ENCODE data around the gene DNPH1. TPM values are rescaled to one million over a fixed set of nuclear protein-coding genes. Genes with fewer than 3 reads are reported as not detected.

The DNPH1 gene
- total RNA-seq, 4 donors from 2014 or later: 57.0 to 88.1 (median 74.7) TPM

DNA sequence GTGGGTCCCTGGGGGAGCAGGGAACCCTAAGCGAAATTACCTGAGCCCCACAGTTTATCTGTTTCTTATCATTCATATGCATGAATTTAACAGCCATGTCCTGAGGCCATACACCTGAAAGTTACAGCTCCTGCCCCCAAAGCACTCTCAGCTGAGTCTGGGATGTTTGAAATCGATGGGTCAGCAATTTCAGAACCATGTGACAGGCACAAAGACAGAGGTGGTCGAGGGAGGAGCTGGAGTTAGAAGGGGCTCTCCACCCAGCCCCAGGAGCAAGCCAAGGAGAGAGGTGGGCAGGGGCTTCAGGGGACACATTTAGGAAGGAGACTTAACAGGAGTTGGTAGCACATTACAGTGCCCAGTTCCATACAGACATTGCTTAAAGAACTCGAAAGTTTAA lies 28.9 kb upstream of the DNPH1 start:
- DNase-seq (ENCODE audit: low spot score) (no peak), ATAC-seq (ENCODE audit: low FRiP score) (no peak)
- TF ChIP-seq, protein P1, sequence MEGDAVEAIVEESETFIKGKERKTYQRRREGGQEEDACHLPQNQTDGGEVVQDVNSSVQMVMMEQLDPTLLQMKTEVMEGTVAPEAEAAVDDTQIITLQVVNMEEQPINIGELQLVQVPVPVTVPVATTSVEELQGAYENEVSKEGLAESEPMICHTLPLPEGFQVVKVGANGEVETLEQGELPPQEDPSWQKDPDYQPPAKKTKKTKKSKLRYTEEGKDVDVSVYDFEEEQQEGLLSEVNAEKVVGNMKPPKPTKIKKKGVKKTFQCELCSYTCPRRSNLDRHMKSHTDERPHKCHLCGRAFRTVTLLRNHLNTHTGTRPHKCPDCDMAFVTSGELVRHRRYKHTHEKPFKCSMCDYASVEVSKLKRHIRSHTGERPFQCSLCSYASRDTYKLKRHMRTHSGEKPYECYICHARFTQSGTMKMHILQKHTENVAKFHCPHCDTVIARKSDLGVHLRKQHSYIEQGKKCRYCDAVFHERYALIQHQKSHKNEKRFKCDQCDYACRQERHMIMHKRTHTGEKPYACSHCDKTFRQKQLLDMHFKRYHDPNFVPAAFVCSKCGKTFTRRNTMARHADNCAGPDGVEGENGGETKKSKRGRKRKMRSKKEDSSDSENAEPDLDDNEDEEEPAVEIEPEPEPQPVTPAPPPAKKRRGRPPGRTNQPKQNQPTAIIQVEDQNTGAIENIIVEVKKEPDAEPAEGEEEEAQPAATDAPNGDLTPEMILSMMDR (IDR thresholded peaks at IDR 0.05): no peak

DNA sequence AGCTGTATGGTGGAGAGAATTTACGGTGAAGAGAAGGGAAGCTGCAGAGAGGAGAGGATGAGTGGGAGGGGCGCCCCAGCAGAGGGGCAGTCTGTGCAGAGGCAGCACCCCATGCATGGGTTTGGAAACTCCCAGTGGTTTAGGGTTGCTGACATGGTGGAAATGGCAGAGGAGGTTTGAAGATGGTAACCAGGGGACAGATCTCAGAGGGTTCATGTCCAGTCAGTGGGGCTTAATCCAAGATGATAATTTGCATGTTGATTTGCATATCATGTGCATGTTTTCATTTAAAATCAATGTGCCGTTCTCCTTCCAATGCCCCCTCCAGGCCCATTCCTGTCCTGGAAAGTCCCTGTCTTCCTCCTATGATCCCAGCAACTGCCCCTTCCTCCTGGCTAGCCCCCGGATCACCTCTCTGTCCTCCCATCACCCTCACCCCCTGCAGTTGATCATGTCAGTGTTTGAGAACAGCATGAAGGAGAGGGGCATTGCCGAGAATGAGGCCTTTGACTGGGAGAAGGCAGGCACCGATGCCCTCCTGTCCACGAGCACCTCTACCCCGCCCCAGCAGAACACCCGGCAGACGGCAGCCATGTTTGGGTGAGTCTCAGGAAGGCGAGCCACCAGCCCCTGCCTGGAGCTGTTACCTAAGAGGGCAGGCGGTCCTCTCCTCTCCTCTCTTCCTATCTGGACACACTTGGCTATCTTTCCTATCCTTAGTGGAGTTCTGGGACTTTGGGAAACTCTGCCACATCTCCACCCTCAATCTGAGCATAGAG lies 28.3 kb upstream of the DNPH1 start:
- ATAC-seq (ENCODE audit: low FRiP score): no peak
- TF ChIP-seq, protein P1 (IDR thresholded peaks at IDR 0.05): no peak
- DNase-seq (ENCODE audit: low spot score): no peak

DNA sequence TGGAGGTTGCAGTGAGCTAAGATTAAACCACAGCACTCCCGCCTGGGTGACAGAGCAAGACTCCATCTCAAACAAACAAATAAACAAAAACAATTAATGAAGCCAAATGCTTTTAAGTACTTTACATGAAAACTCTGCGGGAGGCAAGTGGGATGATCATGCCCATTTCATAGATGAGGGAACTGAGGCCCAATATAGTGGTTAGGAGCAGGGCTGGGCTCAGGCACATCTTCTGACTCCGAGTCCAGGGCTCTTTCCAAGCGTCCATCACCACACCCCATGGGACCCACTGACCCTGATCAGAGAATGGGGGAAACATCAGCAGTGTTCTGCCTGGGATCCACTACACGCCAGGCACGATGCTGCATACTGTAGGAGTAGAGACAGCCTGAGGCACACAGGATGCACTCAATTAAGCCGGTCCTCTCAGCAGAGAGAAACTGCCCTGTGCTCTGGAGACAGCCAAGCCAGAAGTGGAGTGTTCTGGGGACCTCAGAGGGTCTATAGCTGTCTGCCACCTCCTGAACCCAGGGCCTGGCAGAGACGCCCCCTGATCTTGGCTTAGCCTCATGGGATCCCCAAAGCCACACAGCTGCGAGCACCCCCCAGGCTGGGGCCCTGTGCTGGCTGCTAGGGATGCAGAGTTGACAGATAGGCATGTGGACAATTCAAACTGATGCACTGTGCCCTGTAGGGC lies 27.5 kb upstream of the DNPH1 start:
- TF ChIP-seq, protein P1 (IDR thresholded peaks at IDR 0.05): no peak
- no peak for DNase-seq (ENCODE audit: low spot score)
- ATAC-seq (ENCODE audit: low FRiP score): no peak

DNA sequence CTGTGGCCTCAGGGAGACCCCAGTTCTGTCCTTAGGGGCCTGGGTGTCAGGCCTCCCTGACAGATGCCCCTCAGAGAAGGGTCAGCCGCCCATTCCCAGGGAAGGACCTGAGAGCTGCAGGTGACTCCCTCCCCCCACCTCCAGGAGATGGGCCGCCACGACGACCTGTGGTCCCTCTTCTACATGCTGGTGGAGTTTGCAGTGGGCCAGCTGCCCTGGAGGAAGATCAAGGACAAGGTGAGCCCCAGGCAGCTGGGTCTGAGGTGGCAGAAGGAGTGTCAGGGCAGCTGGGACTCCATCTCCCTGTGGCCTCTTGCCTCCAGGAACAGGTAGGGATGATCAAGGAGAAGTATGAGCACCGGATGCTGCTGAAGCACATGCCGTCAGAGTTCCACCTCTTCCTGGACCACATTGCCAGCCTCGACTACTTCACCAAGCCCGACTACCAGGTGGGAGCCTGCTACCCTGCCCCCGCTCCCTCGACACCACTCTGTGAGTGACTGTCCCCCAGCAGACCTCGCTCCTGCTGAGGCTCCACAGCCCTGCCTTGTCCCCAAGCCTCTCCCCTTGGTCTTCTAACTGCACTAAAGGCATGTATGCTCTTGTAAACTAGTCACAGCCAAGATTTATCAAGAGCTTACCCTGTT lies 26.2 kb upstream of the DNPH1 start:
- ATAC-seq (ENCODE audit: low FRiP score) (no peak), DNase-seq (ENCODE audit: low spot score) (no peak)
- TF ChIP-seq, protein P1 (IDR thresholded peaks at IDR 0.05): no peak

DNA sequence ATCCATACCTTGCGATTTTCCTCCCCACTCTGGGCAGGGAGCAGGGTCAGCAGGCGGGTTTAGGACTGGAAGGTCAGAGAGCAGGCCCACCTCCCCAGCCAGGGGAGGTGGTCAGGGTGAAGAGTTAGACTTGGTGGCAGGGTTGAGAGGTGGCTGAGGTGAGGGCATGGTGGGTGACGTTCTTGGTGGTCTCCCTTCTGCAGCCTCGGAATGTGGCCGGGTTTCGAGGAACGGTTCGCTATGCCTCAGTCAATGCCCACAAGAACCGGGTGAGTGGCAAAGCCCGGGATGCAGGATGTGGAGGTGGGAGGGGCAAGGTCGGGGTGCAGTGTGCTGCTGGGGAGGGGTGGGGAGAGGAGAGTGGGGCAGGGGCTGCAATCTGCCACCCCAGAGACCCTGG lies 25.6 kb upstream of the DNPH1 start:
- no peak for DNase-seq (ENCODE audit: low spot score)
- no peak for ATAC-seq (ENCODE audit: low FRiP score)

DNA sequence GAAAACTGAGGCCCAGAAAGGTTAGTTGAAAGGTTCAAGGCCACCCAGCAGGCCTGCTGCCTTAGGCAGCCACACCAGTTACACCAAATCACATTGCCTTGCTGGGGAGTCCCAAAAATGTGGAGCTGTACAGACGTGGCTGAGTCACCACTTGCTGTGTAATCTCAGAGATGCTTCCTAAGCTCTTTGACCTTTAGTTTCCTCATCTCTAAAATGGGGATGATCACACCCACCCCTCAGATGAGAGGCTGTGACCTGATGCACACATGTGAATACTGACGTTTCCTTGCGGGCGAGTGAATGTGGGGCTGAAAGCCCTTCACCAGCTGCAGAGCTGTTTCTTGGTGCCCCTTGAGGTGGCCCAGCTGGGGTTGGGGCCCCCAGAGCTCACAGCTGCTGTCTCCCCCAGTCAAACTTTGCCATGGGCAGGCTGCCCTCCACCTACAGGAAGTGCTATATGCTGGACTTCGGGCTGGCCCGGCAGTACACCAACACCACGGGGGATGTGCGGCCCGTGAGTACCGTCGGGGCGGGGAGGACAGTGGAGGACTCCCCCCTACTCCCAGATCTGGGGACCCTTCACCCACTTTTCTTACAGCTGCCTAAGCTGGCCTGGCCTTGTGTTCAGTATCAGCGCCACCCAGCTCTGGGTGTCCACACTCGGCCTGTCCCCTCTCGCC lies 25.0 kb upstream of the DNPH1 start:
- DNase-seq (ENCODE audit: low spot score): no peak
- no peak for ATAC-seq (ENCODE audit: low FRiP score)
- TF ChIP-seq, protein P1 (IDR thresholded peaks at IDR 0.05): no peak

More for the DNA sequence above, 25.6 kb upstream of the DNPH1 start:
- TF ChIP-seq, protein P1 (IDR thresholded peaks at IDR 0.05): no peak
